NAMALWA (cell line): ENCODE measurements around the gene AOPEP.

Source experiments
- DNase-seq: peaks from one replicate; pipeline ENCODE4 v3.0.0-alpha.2; 2015; ENCODE audit warnings: low spot score

AOPEP gene

GRCh38 chr9:95037789-95038521 is 311.5 kb downstream of the AOPEP start:
- DNase-seq: no peak

GRCh38 chr9:95038666-95039065 is 312.2 kb downstream of the AOPEP start:
- no peak for DNase-seq

- no peak for DNase-seq
These were observed 313.6 kb downstream of the AOPEP start for GRCh38 chr9:95040106-95040505.

- no peak for DNase-seq
These were observed 317.3 kb downstream of the AOPEP start for GRCh38 chr9:95043826-95044225.

- no peak for DNase-seq
These were observed 318.4 kb downstream of the AOPEP start for GRCh38 chr9:95044731-95045508.

- no peak for DNase-seq
These were observed 319.3 kb downstream of the AOPEP start for GRCh38 chr9:95045751-95046150.

GRCh38 chr9:95047452-95048224 is 321.1 kb downstream of the AOPEP start:
- DNase-seq: no peak

- peak; percentile 15 for DNase-seq
These were observed 322.0 kb downstream of the AOPEP start for GRCh38 chr9:95048225-95049087.

GRCh38 chr9:95049761-95050160 is 323.3 kb downstream of the AOPEP start:
- DNase-seq: no peak

GRCh38 chr9:95053611-95054570 is 327.4 kb downstream of the AOPEP start:
- no peak for DNase-seq

GRCh38 chr9:95055334-95055850 is 328.9 kb downstream of the AOPEP start:
- DNase-seq: no peak

GRCh38 chr9:95055851-95056551 is 329.5 kb downstream of the AOPEP start:
- no peak for DNase-seq

- no peak for DNase-seq
These were observed 330.6 kb downstream of the AOPEP start for GRCh38 chr9:95057101-95057500.

GRCh38 chr9:95058121-95058785 is 331.8 kb downstream of the AOPEP start:
- no peak for DNase-seq

GRCh38 chr9:95058795-95059386 is 332.4 kb downstream of the AOPEP start:
- DNase-seq: no peak

GRCh38 chr9:95060234-95060633 is 333.7 kb downstream of the AOPEP start:
- DNase-seq: no peak

GRCh38 chr9:95060916-95061315 is 334.4 kb downstream of the AOPEP start:
- DNase-seq: no peak

GRCh38 chr9:95061916-95062595 is 335.6 kb downstream of the AOPEP start:
- no peak for DNase-seq
